ENCODE results near the gene ARL6IP6.

The ARL6IP6 gene

GRCh38 chr2:152701198-152701597, 17.2 kb upstream of the ARL6IP6 start:
- ChIA-PET POLR2A (no interaction called here), CTCF (no interaction called here)
- H3K4me3 ChIP-seq (ENCODE audit: low read depth, low read length): no peak overlapping the region
- H3K27ac ChIP-seq (ENCODE audit: extremely low read depth, low read depth, low read length): no peak overlapping the region
- no peaks in the 10 kb centered on the region for H3K9me3 ChIP-seq (ENCODE audit: control insufficient read depth, insufficient read depth, low read depth, low read length)
- TF ChIP-seq RBAK (tag by site-specific recombination; IDR thresholded peaks at IDR 0.05) (no peak), ZNF19 (tag by site-specific recombination; IDR thresholded peaks at IDR 0.05; ENCODE audit: low read depth) (no peak), SETDB1 (IDR thresholded peaks at IDR 0.05; ENCODE audit: insufficient read length, low read length) (peak; percentile 86)
- H3K4me1 ChIP-seq (ENCODE audit: control insufficient read depth, insufficient read depth, low read length): no peaks in the 10 kb centered on the region; the same call in 1 of the 2 replicates
- H3K36me3 ChIP-seq (ENCODE audit: control insufficient read depth in 2 of 2, insufficient read depth in 1 of 2, low read length in 2 of 2): peaks cover 0 to 50% of the 10 kb centered on the region in 2 experiments; a peak in 2 of 3 replicates

GRCh38 chr2:152706477-152707021, 11.9 kb upstream of the ARL6IP6 start:
- CTCF ChIA-PET: interaction anchor here (2.1 kb wide), 1 partner anchor 10 kb away, joined by 12 read pairs; no protein-coding TSS in a partner anchor
- POLR2A ChIA-PET: interaction anchor here (1.3 kb wide), 1 partner anchor 11 kb away, joined by 9 read pairs; the partner anchor contains the start of gene PRPF40A
- Histone ChIP-seq H3K4me3 (ENCODE audit: low read depth, low read length) (no peak overlapping the region), H3K9me3 (ENCODE audit: control insufficient read depth, insufficient read depth, low read depth, low read length) (no peaks in the 10 kb centered on the region), H3K36me3 (ENCODE audit: control insufficient read depth in 2 of 2, insufficient read depth in 1 of 2, low read length in 2 of 2) (peaks cover 12 to 93% of the 10 kb centered on the region in 2 experiments), H3K4me1 (ENCODE audit: control insufficient read depth, insufficient read depth, low read length) (no peaks in the 10 kb centered on the region), H3K27ac (ENCODE audit: extremely low read depth, low read depth, low read length) (no peak overlapping the region)
- TF ChIP-seq RBAK (tag by site-specific recombination; IDR thresholded peaks at IDR 0.05) (no peak), ZXDB (tag by site-specific recombination; IDR thresholded peaks at IDR 0.05) (no peak), ZNF16 (tag by site-specific recombination; IDR thresholded peaks at IDR 0.05; ENCODE audit: low read depth) (no peak), ZNF76 (tag by site-specific recombination; IDR thresholded peaks at IDR 0.05; ENCODE audit: borderline replicate concordance, low read depth) (no peak), INSM2 (tag by site-specific recombination; IDR thresholded peaks at IDR 0.05) (no peak), YY2 (tag by site-specific recombination; IDR thresholded peaks at IDR 0.05) (no peak), ZNF624 (tag by site-specific recombination; IDR thresholded peaks at IDR 0.05) (no peak), GFI1B (tag by site-specific recombination; IDR thresholded peaks at IDR 0.05) (no peak), ZNF791 (tag by site-specific recombination; IDR thresholded peaks at IDR 0.05) (no peak)

GRCh38 chr2:152708742-152709141, 9.7 kb upstream of the ARL6IP6 start:
- Histone ChIP-seq H3K4me1 (ENCODE audit: control insufficient read depth, insufficient read depth, low read length) (no peaks in the 10 kb centered on the region), H3K9me3 (ENCODE audit: control insufficient read depth, insufficient read depth, low read depth, low read length) (no peaks in the 10 kb centered on the region), H3K4me3 (ENCODE audit: low read depth, low read length) (no peak overlapping the region), H3K27ac (ENCODE audit: extremely low read depth, low read depth, low read length) (no peak overlapping the region), H3K36me3 (ENCODE audit: control insufficient read depth in 2 of 2, insufficient read depth in 1 of 2, low read length in 2 of 2) (peaks cover 29 to 95% of the 10 kb centered on the region in 2 experiments)
- CTCF ChIA-PET: interaction anchor here (0.6 kb wide), 1 partner anchor 855 kb away, joined by 3 read pairs; no protein-coding TSS in a partner anchor
- POLR2A ChIA-PET: interaction anchor here (2.1 kb wide), 1 partner anchor 8 kb away, joined by 13 read pairs; the partner anchor contains the start of gene PRPF40A
- TF ChIP-seq ZNF157 (tag by site-specific recombination; IDR thresholded peaks at IDR 0.05): no peak
- no peak for TF ChIP-seq ZNF544 (tag by site-specific recombination; IDR thresholded peaks at IDR 0.05)
- TF ChIP-seq REST (tag by site-specific recombination; IDR thresholded peaks at IDR 0.05): no peak
- peak; percentile 81 for TF ChIP-seq SETDB1 (IDR thresholded peaks at IDR 0.05; ENCODE audit: insufficient read length, low read length)
